HepG2 (cell line): Measurements from ENCODE around the gene CCS.

Experiments
- GTF3A ChIP-seq: sonication (generic); formaldehyde crosslinking; conservative IDR thresholded peaks from 2 replicates; pipeline ENCODE4 v1.4.0; 2020; ENCODE audit warnings: mild to moderate bottlenecking, missing genetic modification reagents
- JUND ChIP-seq: sonication (generic); formaldehyde crosslinking; IDR thresholded peaks from 2 replicates; pipeline ENCODE4 v1.8.0; 2022; ENCODE audit warnings: mild to moderate bottlenecking, missing genetic modification reagents
- KDM1A ChIP-seq: IDR thresholded peaks from 2 replicates; pipeline ENCODE4 v1.6.1; 2016; ENCODE audit warnings: missing compliant biosample characterization
- ZNF354B ChIP-seq: sonication (generic); formaldehyde crosslinking; IDR thresholded peaks from 2 replicates; pipeline ENCODE4 v1.8.0; 2022; ENCODE audit warnings: mild to moderate bottlenecking, missing genetic modification reagents
- ZNF562 ChIP-seq: sonication (generic); formaldehyde crosslinking; IDR thresholded peaks from 2 replicates; pipeline ENCODE4 v1.8.0; 2022; ENCODE audit warnings: missing genetic modification reagents, borderline replicate concordance
- TF ChIP-seq, protein P1 (sequence below): sonication (generic); formaldehyde crosslinking; IDR thresholded peaks from 2 replicates; pipeline ENCODE4 v1.5.0; 2020; ENCODE audit warnings: mild to moderate bottlenecking, missing genetic modification reagents, moderate library complexity

DNA sequence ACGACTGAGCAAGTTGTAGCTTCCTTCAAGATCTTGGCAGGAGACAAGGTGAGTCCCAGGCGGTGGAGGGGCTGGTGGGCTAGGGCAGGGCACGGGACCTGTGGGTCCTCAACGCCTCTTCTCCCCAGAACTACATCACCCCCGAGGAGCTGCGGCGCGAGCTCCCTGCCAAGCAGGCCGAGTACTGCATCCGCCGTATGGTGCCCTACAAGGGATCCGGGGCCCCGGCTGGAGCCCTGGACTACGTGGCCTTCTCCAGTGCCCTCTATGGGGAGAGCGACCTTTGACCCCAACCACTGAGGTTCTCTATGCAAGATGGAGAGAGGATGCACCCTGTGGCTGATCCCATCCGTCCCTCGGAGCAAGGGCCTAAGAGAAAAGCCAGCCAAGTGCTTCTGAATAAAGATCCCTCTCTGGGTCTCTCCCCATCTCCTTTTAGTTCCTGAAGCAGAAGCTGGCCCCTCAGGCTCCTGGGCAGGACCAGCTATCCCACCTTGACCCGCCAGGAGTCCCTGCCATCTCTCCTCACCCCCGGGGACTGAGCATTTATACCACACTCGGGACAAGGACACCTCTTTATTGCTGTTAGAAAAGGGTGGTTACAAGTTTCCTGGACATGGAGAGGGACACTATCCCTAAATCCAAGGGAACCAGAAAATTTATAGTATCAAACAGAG, 29.9 kb upstream of the CCS start:
- TF ChIP-seq, protein P1, sequence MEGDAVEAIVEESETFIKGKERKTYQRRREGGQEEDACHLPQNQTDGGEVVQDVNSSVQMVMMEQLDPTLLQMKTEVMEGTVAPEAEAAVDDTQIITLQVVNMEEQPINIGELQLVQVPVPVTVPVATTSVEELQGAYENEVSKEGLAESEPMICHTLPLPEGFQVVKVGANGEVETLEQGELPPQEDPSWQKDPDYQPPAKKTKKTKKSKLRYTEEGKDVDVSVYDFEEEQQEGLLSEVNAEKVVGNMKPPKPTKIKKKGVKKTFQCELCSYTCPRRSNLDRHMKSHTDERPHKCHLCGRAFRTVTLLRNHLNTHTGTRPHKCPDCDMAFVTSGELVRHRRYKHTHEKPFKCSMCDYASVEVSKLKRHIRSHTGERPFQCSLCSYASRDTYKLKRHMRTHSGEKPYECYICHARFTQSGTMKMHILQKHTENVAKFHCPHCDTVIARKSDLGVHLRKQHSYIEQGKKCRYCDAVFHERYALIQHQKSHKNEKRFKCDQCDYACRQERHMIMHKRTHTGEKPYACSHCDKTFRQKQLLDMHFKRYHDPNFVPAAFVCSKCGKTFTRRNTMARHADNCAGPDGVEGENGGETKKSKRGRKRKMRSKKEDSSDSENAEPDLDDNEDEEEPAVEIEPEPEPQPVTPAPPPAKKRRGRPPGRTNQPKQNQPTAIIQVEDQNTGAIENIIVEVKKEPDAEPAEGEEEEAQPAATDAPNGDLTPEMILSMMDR: no peak
- TF ChIP-seq JUND (CRISPR knock-in tag) (no peak), GTF3A (CRISPR knock-in tag) (no peak), ZNF562 (CRISPR knock-in tag) (no peak), ZNF354B (no peak), KDM1A (no peak)
